Colonic mucosa (tissue), 4 donors: ENCODE measurements around the gene MAGEA10. TPM values are rescaled to one million over a fixed set of nuclear protein-coding genes. Genes with fewer than 3 reads are reported as not detected.

Source experiments
- DNase-seq: peaks from one replicate; pipeline ENCODE4 v3.0.0-alpha.2; 2020
- H3K27ac ChIP-seq: fragments of 200-600 bp; one replicate; pipeline ENCODE4 v1.8.0; 2021
- H3K27me3 ChIP-seq: fragments of 200-600 bp; one replicate; pipeline ENCODE4 v1.8.0; 2021
- H3K36me3 ChIP-seq: fragments of 200-600 bp; one replicate; pipeline ENCODE4 v1.8.0; 2021
- H3K4me1 ChIP-seq: fragments of 200-600 bp; one replicate; pipeline ENCODE4 v1.8.0; 2021; ENCODE audit warnings: mild to moderate bottlenecking
- H3K4me3 ChIP-seq: fragments of 200-600 bp; one replicate; pipeline ENCODE4 v1.8.0; 2021
- H3K9ac ChIP-seq, 2 donors: one replicate each; pipeline ENCODE4 v1.7.0; 2013; ENCODE audit warnings: control low read depth in 2 of 2, low read depth in 2 of 2, low read length in 2 of 2
- H3K9me3 ChIP-seq: fragments of 200-600 bp; one replicate; pipeline ENCODE4 v1.8.0; 2021
- CTCF ChIP-seq: fragments of 200-600 bp; IDR thresholded peaks from one replicate; pipeline ENCODE4 v1.8.0; 2022; ENCODE audit warnings: antibody characterized with exemption, mild to moderate bottlenecking
- intact Hi-C: fragments of 100-400 bp; cut with DNase I; formaldehyde crosslinking; loops from one replicate; pipeline ENCODE4 v1.14.1; 2022
- total RNA-seq, 2 donors: library from RNA; stranded (reverse); fragmentation: NEBNext Ultra II Directional in 1 of 2; extraction: Animal tissue kit (Norgen Biotek cat#: 25700) in 1 of 2; gene quantifications; one replicate each; pipeline ENCODE4 v1.2.1, GENCODE V29; 2021
- donor health status: healthy.
- donor health status: DM: no; HTN: no; CAD: no.
- donor health status: DM: no; HTN: no; CAD: no.

Gene MAGEA10
- total RNA-seq, 2 donors from 2014 or later: not detected

DNA sequence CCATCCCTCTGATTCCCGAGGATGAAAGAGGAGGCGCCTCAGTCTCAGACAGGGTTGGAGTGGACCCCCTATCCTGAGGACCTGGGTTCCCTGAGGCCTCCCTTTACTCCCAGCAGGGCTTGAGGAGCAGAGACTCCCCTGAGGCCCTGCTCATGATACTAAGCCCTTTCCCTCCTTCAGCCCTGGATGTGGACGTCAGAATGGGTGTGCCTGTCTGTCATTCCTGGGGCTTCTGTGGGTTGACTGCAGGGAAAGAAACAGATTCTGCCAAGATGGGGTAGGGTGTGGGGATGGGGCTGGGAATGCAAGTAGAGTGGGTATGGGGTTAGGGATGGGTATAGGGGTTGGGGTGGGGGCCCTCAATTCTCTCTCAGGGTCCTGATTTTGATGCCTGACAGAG lies 21.1 kb downstream of the MAGEA10 start:
- Histone ChIP-seq H3K4me3 (no peak overlapping the region), H3K27me3 (no peaks in the 10 kb centered on the region), H3K4me1 (no peaks in the 10 kb centered on the region), H3K9ac (no peak overlapping the region), H3K27ac (no peak overlapping the region), H3K9me3 (no peaks in the 10 kb centered on the region), H3K36me3 (no peaks in the 10 kb centered on the region)
- no peak for DNase-seq
- intact Hi-C loops: no loop called here
- no peak for TF ChIP-seq CTCF

DNA sequence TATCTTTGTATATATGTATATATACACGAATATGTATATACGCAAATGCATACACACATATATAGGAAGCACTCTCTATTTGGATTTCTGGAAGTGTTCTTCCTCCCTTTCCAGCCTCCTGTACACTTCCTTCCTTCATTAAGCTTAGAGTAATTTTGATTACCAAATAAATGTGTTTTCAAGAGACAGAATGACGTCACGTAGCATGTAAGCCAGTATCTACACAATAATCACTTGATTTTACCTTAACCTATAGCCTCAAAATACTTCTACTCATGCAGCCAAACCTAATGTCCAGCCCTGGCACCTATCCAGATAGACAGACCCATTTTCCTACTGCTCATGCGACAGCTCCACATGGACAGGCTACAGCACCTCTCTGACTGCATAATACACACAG lies 29.9 kb downstream of the MAGEA10 start:
- H3K27me3 ChIP-seq: no peaks in the 10 kb centered on the region
- H3K4me3 ChIP-seq: no peak overlapping the region
- no peak overlapping the region for H3K27ac ChIP-seq
- intact Hi-C loops: no loop called here
- no peak overlapping the region for H3K9ac ChIP-seq
- H3K36me3 ChIP-seq: no peaks in the 10 kb centered on the region
- TF ChIP-seq CTCF: no peak
- DNase-seq: no peak
- H3K9me3 ChIP-seq: no peaks in the 10 kb centered on the region
- H3K4me1 ChIP-seq: no peaks in the 10 kb centered on the region

DNA sequence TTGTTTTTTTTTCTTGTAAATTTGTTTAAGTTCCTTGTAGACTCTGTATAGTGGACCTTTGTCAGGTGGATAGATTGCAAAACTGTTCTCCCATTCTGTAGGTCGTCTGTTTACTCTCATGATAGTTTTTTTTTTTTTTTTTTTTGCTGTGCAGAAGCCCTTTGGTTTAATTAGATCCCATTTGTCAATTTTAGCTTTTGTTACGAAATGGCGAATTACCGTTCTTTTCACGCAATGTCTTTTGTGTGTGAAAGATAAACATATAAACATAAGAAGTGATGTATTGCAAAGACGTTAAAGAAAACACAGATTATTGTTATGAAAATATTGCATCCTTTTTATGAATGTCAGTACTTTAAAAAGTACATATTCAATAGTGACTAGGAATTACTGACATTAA lies 34.5 kb downstream of the MAGEA10 start:
- Histone ChIP-seq H3K9ac (no peak overlapping the region), H3K27ac (no peak overlapping the region), H3K27me3 (no peaks in the 10 kb centered on the region), H3K4me3 (no peak overlapping the region), H3K36me3 (no peaks in the 10 kb centered on the region), H3K4me1 (no peaks in the 10 kb centered on the region), H3K9me3 (no peaks in the 10 kb centered on the region)
- TF ChIP-seq CTCF: no peak
- no peak for DNase-seq
- intact Hi-C loops: no loop called here

DNA sequence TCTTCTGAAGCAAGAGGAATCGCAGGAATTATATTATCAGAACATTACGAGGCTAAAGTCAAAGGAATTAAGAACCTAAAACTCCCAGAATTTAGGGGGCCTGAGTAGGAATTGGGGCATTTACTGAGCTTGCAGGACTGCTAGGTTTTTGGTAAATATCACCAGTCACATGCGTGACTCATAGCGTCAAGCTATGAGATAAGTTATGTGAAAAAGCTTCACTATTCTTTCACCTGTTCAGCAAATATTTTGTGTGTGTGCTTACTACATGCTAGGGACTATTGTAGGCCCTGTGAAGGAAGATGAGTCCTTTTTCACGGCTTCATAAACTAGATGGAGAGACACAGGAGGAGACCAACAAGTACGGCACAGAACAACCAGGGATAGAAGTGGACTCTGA lies 52.2 kb downstream of the MAGEA10 start:
- H3K4me3 ChIP-seq: no peak overlapping the region
- H3K36me3 ChIP-seq: no peaks in the 10 kb centered on the region
- H3K4me1 ChIP-seq: no peaks in the 10 kb centered on the region
- intact Hi-C loops: no loop called here
- H3K9me3 ChIP-seq: no peaks in the 10 kb centered on the region
- H3K9ac ChIP-seq: no peak overlapping the region
- no peak for TF ChIP-seq CTCF
- DNase-seq: no peak
- H3K27ac ChIP-seq: no peak overlapping the region
- H3K27me3 ChIP-seq: peaks cover 2% of the 10 kb centered on the region

Other genes starting within 250 kb of the MAGEA10 start
- gene MAGEA4, start 225.7 kb downstream of the MAGEA10 start, total RNA-seq: not detected
- gene GABRE, start 163.9 kb downstream of the MAGEA10 start, total RNA-seq: 10 to 100 TPM in 1 of 2 donors, 1 to 10 TPM in 1; 6.4 to 11.9 TPM